Measurements from ENCODE around the gene RICTOR. TPM values are rescaled to one million over a fixed set of nuclear protein-coding genes. Genes with fewer than 3 reads are reported as not detected.
A peak's percentile ranks its signal among the peaks of the same experiment; 100 is the strongest.

The RICTOR gene
- total and polyA plus RNA-seq, 2 donors, result 16.7 to 30.1 TPM

DNA sequence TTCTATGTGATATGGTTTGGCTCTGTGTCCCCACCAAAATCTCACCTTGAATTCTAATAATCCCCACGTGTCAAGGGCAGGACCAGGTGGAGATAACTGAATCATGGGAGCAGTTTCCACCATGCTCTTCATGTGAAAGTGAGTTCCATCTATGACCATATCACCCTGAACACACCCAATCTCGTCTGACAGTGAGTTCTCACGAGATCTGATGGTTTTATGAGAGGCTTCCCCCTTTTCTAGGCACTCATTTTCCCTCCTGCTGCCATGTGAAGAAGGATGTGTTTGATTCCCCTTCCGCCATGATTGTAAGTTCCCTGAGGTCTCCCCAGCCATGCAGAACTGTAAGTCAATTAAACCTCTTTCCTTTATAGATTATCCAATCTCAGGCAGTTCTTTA, 64.2 kb downstream of the RICTOR start:
- Histone ChIP-seq H3K27me3 (ENCODE audit: control insufficient read depth in 2 of 2, insufficient read depth in 1 of 2, low read length in 1 of 2) (no peaks in the 10 kb centered on the region), H3K9me3 (ENCODE audit: control insufficient read depth in 2 of 2, insufficient read depth in 1 of 2, low read length in 1 of 2) (peaks cover 5 to 8% of the 10 kb centered on the region in 2 donors), H3K4me1 (ENCODE audit: control insufficient read depth in 2 of 2, insufficient read depth in 2 of 2, low read length in 2 of 2) (no peaks in the 10 kb centered on the region), H3K4me3 (ENCODE audit: low read length in 2 of 2) (no peak overlapping the region), H3K27ac (ENCODE audit: low read depth in 1 of 2, low read length in 1 of 2) (no peak overlapping the region), H3K36me3 (ENCODE audit: control insufficient read depth in 2 of 2, insufficient read depth in 2 of 2, low read length in 1 of 2) (peaks cover 20 to 25% of the 10 kb centered on the region in 2 donors)
- no peak for DNase-seq (ENCODE audit: low read depth in 6 of 9, low spot score in 9 of 9)
- WGBS, result 99% methylated on average over 4 of the region's 4 CpGs

GRCh38 chr5:39009280-39009679, 64.9 kb downstream of the RICTOR start:
- DNase-seq (ENCODE audit: low read depth in 6 of 9, low spot score in 9 of 9), result no peak
- peaks cover 5 to 8% of the 10 kb centered on the region in 2 donors for H3K9me3 ChIP-seq (ENCODE audit: control insufficient read depth in 2 of 2, insufficient read depth in 1 of 2, low read length in 1 of 2)
- no peaks in the 10 kb centered on the region for H3K4me1 ChIP-seq (ENCODE audit: control insufficient read depth in 2 of 2, insufficient read depth in 2 of 2, low read length in 2 of 2)
- no peak overlapping the region for H3K27ac ChIP-seq (ENCODE audit: low read depth in 1 of 2, low read length in 1 of 2)
- 99% methylated on average over 1 of the region's 1 CpG for WGBS
- H3K36me3 ChIP-seq (ENCODE audit: control insufficient read depth in 2 of 2, insufficient read depth in 2 of 2, low read length in 1 of 2), result peaks cover 20 to 25% of the 10 kb centered on the region in 2 donors
- no peaks in the 10 kb centered on the region for H3K27me3 ChIP-seq (ENCODE audit: control insufficient read depth in 2 of 2, insufficient read depth in 1 of 2, low read length in 1 of 2)
- no peak overlapping the region for H3K4me3 ChIP-seq (ENCODE audit: low read length in 2 of 2)

GRCh38 chr5:39006650-39007049, 67.5 kb downstream of the RICTOR start:
- H3K27me3 ChIP-seq (ENCODE audit: control insufficient read depth in 2 of 2, insufficient read depth in 1 of 2, low read length in 1 of 2), result no peaks in the 10 kb centered on the region
- peaks cover 5 to 8% of the 10 kb centered on the region in 2 donors for H3K9me3 ChIP-seq (ENCODE audit: control insufficient read depth in 2 of 2, insufficient read depth in 1 of 2, low read length in 1 of 2)
- H3K27ac ChIP-seq (ENCODE audit: low read depth in 1 of 2, low read length in 1 of 2), result no peak overlapping the region
- no peak overlapping the region for H3K4me3 ChIP-seq (ENCODE audit: low read length in 2 of 2)
- WGBS, result over 99% methylated on average over 2 of the region's 2 CpGs
- peaks cover 14 to 15% of the 10 kb centered on the region in 2 donors for H3K36me3 ChIP-seq (ENCODE audit: control insufficient read depth in 2 of 2, insufficient read depth in 2 of 2, low read length in 1 of 2)
- no peak for DNase-seq (ENCODE audit: low read depth in 6 of 9, low spot score in 9 of 9)
- H3K4me1 ChIP-seq (ENCODE audit: control insufficient read depth in 2 of 2, insufficient read depth in 2 of 2, low read length in 2 of 2), result no peaks in the 10 kb centered on the region

DNA sequence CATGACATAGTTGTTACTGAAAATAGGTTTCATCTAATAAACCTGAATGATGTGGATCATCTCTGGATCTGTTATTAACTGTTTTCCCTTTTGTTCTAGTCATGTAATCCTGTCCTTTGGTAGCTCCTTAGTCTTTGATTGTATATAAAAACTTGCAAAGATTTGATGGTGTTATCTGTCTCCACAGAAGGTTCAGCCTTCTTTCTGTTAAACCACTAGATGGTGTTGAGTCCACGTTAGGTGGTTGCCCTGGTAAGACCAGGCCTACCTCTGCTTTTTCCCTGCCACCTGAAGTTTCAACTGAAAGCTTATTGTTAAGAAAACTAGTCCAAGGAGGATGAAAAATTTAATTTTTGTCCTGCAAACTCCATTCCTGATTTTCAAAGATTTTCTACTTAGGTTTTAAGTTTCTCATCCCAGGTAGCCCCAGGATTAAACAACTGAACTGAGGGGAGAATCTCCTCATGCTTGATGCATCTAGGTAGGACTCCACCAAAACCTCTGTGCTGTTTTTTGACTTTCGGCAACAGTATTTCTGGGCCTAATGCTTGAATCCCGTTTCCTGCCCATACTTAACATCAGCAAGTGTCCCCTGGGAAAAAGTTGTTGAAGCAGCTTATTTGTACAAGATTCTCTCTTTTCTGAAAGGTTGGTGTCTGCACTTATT, 68.5 kb downstream of the RICTOR start:
- H3K4me3 ChIP-seq (ENCODE audit: low read length in 2 of 2), result no peak overlapping the region
- H3K27me3 ChIP-seq (ENCODE audit: control insufficient read depth in 2 of 2, insufficient read depth in 1 of 2, low read length in 1 of 2), result no peaks in the 10 kb centered on the region
- no peaks in the 10 kb centered on the region for H3K9me3 ChIP-seq (ENCODE audit: control insufficient read depth in 2 of 2, insufficient read depth in 1 of 2, low read length in 1 of 2)
- no peak overlapping the region for H3K27ac ChIP-seq (ENCODE audit: low read depth in 1 of 2, low read length in 1 of 2)
- no peaks in the 10 kb centered on the region for H3K4me1 ChIP-seq (ENCODE audit: control insufficient read depth in 2 of 2, insufficient read depth in 2 of 2, low read length in 2 of 2)
- 76% methylated on average over 3 of the region's 3 CpGs for WGBS
- peak in 4 of 9 donors; percentile 14 to 37 (median 16) for DNase-seq (ENCODE audit: low read depth in 6 of 9, low spot score in 9 of 9)
- H3K36me3 ChIP-seq (ENCODE audit: control insufficient read depth in 2 of 2, insufficient read depth in 2 of 2, low read length in 1 of 2), result peaks cover 7 to 13% of the 10 kb centered on the region in 2 donors

DNA sequence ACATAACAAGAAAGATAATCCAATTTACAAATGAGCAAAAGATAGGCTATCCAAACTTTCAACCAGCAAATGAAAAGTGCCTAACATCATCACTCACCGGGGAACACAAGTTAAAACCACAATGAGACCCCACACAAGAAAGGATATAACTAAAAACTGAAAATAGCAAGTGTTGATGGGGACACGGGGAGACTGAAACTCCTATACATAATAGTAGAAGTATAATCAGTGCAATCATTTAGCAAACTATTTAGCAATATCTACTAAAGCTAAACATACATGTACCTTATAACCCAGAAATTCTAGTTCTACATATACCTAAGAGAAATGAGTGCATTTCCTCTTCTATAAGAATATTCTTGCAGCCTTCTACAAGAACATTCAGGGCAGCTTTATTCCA, 72.5 kb downstream of the RICTOR start:
- 94% methylated on average over 2 of the region's 2 CpGs for WGBS
- Histone ChIP-seq H3K4me3 (ENCODE audit: low read length in 2 of 2) (no peak overlapping the region), H3K9me3 (ENCODE audit: control insufficient read depth in 2 of 2, insufficient read depth in 1 of 2, low read length in 1 of 2) (no peaks in the 10 kb centered on the region), H3K27me3 (ENCODE audit: control insufficient read depth in 2 of 2, insufficient read depth in 1 of 2, low read length in 1 of 2) (no peaks in the 10 kb centered on the region), H3K27ac (ENCODE audit: low read depth in 1 of 2, low read length in 1 of 2) (no peak overlapping the region), H3K36me3 (ENCODE audit: control insufficient read depth in 2 of 2, insufficient read depth in 2 of 2, low read length in 1 of 2) (peaks cover 8 to 10% of the 10 kb centered on the region in 2 donors), H3K4me1 (ENCODE audit: control insufficient read depth in 2 of 2, insufficient read depth in 2 of 2, low read length in 2 of 2) (no peaks in the 10 kb centered on the region)
- DNase-seq (ENCODE audit: low read depth in 6 of 9, low spot score in 9 of 9), result no peak

DNA sequence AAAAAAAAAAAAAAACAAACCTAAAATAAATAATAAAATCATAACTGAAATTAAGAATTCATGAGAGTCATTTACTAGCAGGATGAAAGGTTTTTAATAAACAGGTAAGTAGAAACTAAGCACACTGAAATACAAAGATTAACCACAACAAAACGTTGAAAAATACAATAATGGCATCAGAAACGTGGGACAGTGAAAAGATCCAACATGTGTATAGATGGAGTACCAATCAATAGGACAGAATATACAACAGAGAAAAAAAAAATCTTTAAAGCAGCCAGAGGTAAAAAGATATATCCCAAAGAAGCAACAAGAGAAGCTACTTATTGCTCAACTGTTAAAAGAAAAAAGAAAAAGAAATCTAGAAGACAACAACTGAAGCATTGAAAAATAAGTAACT, 75.2 kb downstream of the RICTOR start:
- no peak overlapping the region for H3K4me3 ChIP-seq (ENCODE audit: low read length in 2 of 2)
- peaks cover 3 to 12% of the 10 kb centered on the region in 2 donors for H3K36me3 ChIP-seq (ENCODE audit: control insufficient read depth in 2 of 2, insufficient read depth in 2 of 2, low read length in 1 of 2)
- DNase-seq (ENCODE audit: low read depth in 6 of 9, low spot score in 9 of 9), result no peak
- 96% methylated on average over 2 of the region's 2 CpGs for WGBS
- no peaks in the 10 kb centered on the region for H3K27me3 ChIP-seq (ENCODE audit: control insufficient read depth in 2 of 2, insufficient read depth in 1 of 2, low read length in 1 of 2)
- H3K27ac ChIP-seq (ENCODE audit: low read depth in 1 of 2, low read length in 1 of 2), result no peak overlapping the region
- H3K4me1 ChIP-seq (ENCODE audit: control insufficient read depth in 2 of 2, insufficient read depth in 2 of 2, low read length in 2 of 2), result no peaks in the 10 kb centered on the region
- H3K9me3 ChIP-seq (ENCODE audit: control insufficient read depth in 2 of 2, insufficient read depth in 1 of 2, low read length in 1 of 2), result no peaks in the 10 kb centered on the region

DNA sequence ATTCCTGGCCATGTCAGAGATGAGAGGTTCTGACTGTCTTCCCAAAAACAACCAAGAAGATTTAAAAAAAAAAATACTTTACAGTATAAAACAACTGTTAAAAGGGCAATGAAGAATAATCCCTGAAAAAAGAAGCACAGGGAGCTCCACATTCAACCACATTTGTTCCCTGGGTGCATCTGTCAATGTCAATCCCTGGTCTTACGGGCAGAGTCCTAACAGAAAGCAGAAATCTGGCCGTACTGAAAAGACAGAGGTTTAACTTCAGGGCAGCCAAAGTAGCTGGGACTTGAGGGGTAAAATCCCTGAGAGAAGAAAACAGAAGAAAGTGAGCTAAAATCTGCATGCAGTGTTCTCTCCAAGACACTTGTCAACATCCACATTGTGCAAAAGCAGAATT, 76.6 kb downstream of the RICTOR start:
- 98% methylated on average over 2 of the region's 2 CpGs for WGBS
- H3K9me3 ChIP-seq (ENCODE audit: control insufficient read depth in 2 of 2, insufficient read depth in 1 of 2, low read length in 1 of 2), result no peaks in the 10 kb centered on the region
- no peaks in the 10 kb centered on the region for H3K27me3 ChIP-seq (ENCODE audit: control insufficient read depth in 2 of 2, insufficient read depth in 1 of 2, low read length in 1 of 2)
- DNase-seq (ENCODE audit: low read depth in 6 of 9, low spot score in 9 of 9), result no peak
- H3K36me3 ChIP-seq (ENCODE audit: control insufficient read depth in 2 of 2, insufficient read depth in 2 of 2, low read length in 1 of 2), result peaks cover 3 to 16% of the 10 kb centered on the region in 2 donors
- H3K4me3 ChIP-seq (ENCODE audit: low read length in 2 of 2), result no peak overlapping the region
- H3K4me1 ChIP-seq (ENCODE audit: control insufficient read depth in 2 of 2, insufficient read depth in 2 of 2, low read length in 2 of 2), result no peaks in the 10 kb centered on the region
- H3K27ac ChIP-seq (ENCODE audit: low read depth in 1 of 2, low read length in 1 of 2), result no peak overlapping the region

DNA sequence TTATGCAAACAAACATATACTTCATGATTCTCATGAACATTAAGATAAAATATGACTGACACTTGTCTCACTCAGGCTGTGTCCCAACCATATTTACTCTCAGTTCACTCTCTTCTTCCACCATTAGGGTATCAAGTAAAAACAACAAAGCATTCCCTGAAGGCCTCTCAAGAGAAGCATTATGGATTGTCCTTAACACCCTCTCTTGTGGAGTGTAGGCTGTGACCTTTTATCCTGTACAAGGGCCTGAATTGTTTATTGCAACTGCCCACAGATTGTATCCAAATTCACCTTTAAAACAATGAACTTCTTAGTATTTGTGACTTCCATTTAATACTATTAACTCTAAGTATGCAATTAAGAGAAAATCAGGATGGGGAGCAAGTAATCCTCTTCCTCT, 78.1 kb downstream of the RICTOR start:
- H3K4me3 ChIP-seq (ENCODE audit: low read length in 2 of 2), result no peak overlapping the region
- H3K27me3 ChIP-seq (ENCODE audit: control insufficient read depth in 2 of 2, insufficient read depth in 1 of 2, low read length in 1 of 2), result no peaks in the 10 kb centered on the region
- peaks cover 3 to 16% of the 10 kb centered on the region in 2 donors for H3K36me3 ChIP-seq (ENCODE audit: control insufficient read depth in 2 of 2, insufficient read depth in 2 of 2, low read length in 1 of 2)
- no peaks in the 10 kb centered on the region for H3K9me3 ChIP-seq (ENCODE audit: control insufficient read depth in 2 of 2, insufficient read depth in 1 of 2, low read length in 1 of 2)
- no peak overlapping the region for H3K27ac ChIP-seq (ENCODE audit: low read depth in 1 of 2, low read length in 1 of 2)
- no peaks in the 10 kb centered on the region for H3K4me1 ChIP-seq (ENCODE audit: control insufficient read depth in 2 of 2, insufficient read depth in 2 of 2, low read length in 2 of 2)
- DNase-seq (ENCODE audit: low read depth in 6 of 9, low spot score in 9 of 9), result no peak

- WGBS, result 53% methylated on average over 5 of the region's 5 CpGs
- H3K4me3 ChIP-seq (ENCODE audit: low read length in 2 of 2), result no peak overlapping the region
- DNase-seq (ENCODE audit: low read depth in 6 of 9, low spot score in 9 of 9), result peak; percentile 9 to 73 (median 26)
- peaks cover 0 to 1% of the 10 kb centered on the region in 2 donors for H3K9me3 ChIP-seq (ENCODE audit: control insufficient read depth in 2 of 2, insufficient read depth in 1 of 2, low read length in 1 of 2)
- peaks cover 12 to 27% of the 10 kb centered on the region in 2 donors for H3K36me3 ChIP-seq (ENCODE audit: control insufficient read depth in 2 of 2, insufficient read depth in 2 of 2, low read length in 1 of 2)
- no peaks in the 10 kb centered on the region for H3K4me1 ChIP-seq (ENCODE audit: control insufficient read depth in 2 of 2, insufficient read depth in 2 of 2, low read length in 2 of 2)
- H3K27me3 ChIP-seq (ENCODE audit: control insufficient read depth in 2 of 2, insufficient read depth in 1 of 2, low read length in 1 of 2), result no peaks in the 10 kb centered on the region
- H3K27ac ChIP-seq (ENCODE audit: low read depth in 1 of 2, low read length in 1 of 2), result no peak overlapping the region
Measured at GRCh38 chr5:38994324-38994927, 79.8 kb downstream of the RICTOR start.
